K562 treated with DMSO at 1 percent for 24 hours (cell line): ENCODE measurements around the gene GRIN3A. TPM values are rescaled to one million over a fixed set of nuclear protein-coding genes. Genes with fewer than 3 reads are reported as not detected.

Experiments
- total RNA-seq: library from RNA; unstranded; fragments of 300-600 nt; gene quantifications from 2 replicates; pipeline ENCODE4 v1.2.3, GENCODE V29; 2022; ENCODE audit warnings: low read depth; ENCODE audit not compliant: insufficient read depth

GRIN3A gene
- 0.03 TPM in 1 of 2 replicates, not detected in the other for total RNA-seq

GRCh38 chr9:101738566-101739183 is at the start of gene GRIN3A:
TSS of gene GRIN3A (minus strand) at chr9:101738647. CDS start at chr9:101737979, 668 bp downstream.

GRCh38 chr9:101594796-101595195 is 143.7 kb downstream of the GRIN3A start, which contains the start of gene PPP3R2:
TSS of gene PPP3R2 (minus strand) at chr9:101594969. CDS start at chr9:101594921, 48 bp downstream.

GRCh38 chr9:101533334-101534204 is 204.9 kb downstream of the GRIN3A start, which contains the start of gene RNF20:
TSS of gene RNF20 (plus strand) at chr9:101533853. CDS start at chr9:101535424, 1,571 bp downstream.

Other genes starting within 250 kb of the GRIN3A start
- gene RNF20, start 204.8 kb downstream of the GRIN3A start, total RNA-seq = 20.3 and 23.7 TPM in 2 replicates
- not detected in 2 replicates for gene PPP3R2, start 143.7 kb downstream of the GRIN3A start, total RNA-seq